Natural killer cell (primary cell): Measurements from ENCODE around the gene LYPD6B. TPM values are rescaled to one million over a fixed set of nuclear protein-coding genes. Genes with fewer than 3 reads are reported as not detected.

Experiments used
- ATAC-seq, 3 donors: fragments of 150-1000 bp in 2 of 3; fragments of 200-7000 bp in 1 of 3; cut with Tn5 transposase; 1 replicate in 1 of 3; 2 replicates in 2 of 3; pipeline ENCODE4 v1.10.0; 2021; ENCODE audit warnings: mild to moderate bottlenecking in 2 of 3, moderate library complexity in 2 of 3
- DNase-seq, 2 donors: peaks; one replicate each; pipeline versions ENCODE4 v3.0.0 to v3.0.0-alpha.2; 2013 to 2021; ENCODE audit warnings: mixed read lengths in 1 of 2
- H3K27ac ChIP-seq: one replicate; pipeline ENCODE4 v1.5.1; 2013; ENCODE audit warnings: mild to moderate bottlenecking, low read length
- H3K27me3 ChIP-seq: one replicate; pipeline ENCODE4 v1.6.1; 2013; ENCODE audit warnings: low read length; ENCODE audit not compliant: control insufficient read depth, insufficient read depth
- H3K36me3 ChIP-seq: one replicate; pipeline ENCODE4 v1.6.1; 2013; ENCODE audit warnings: low read length; ENCODE audit not compliant: control insufficient read depth, insufficient read depth
- H3K4me1 ChIP-seq: one replicate; pipeline ENCODE4 v1.6.1; 2013; ENCODE audit warnings: low read length; ENCODE audit not compliant: control insufficient read depth, insufficient read depth
- H3K4me3 ChIP-seq: one replicate; pipeline ENCODE4 v1.5.1; 2013; ENCODE audit warnings: low read length
- H3K9me3 ChIP-seq: one replicate; pipeline ENCODE4 v1.6.1; 2013; ENCODE audit warnings: low read length; ENCODE audit not compliant: control insufficient read depth, insufficient read depth
- H3K27ac Mint-ChIP-seq, 2 donors: one replicate each; pipeline ENCODE4 v1.8.0; 2022; ENCODE audit warnings: mild to moderate bottlenecking in 2 of 2, mixed read lengths in 2 of 2, moderate library complexity in 1 of 2
- H3K27me3 Mint-ChIP-seq, 2 donors: one replicate each; pipeline ENCODE4 v1.8.0; 2022; ENCODE audit warnings: low read depth in 2 of 2, mixed read lengths in 2 of 2
- H3K36me3 Mint-ChIP-seq: one replicate; pipeline ENCODE4 v1.8.0; 2022; ENCODE audit warnings: mixed read lengths
- H3K4me1 Mint-ChIP-seq, 2 donors: one replicate each; pipeline ENCODE4 v1.8.0; 2022; ENCODE audit warnings: mixed read lengths in 2 of 2
- H3K4me3 Mint-ChIP-seq: one replicate; pipeline ENCODE4 v1.8.0; 2022; ENCODE audit warnings: mild to moderate bottlenecking, moderate library complexity, mixed read lengths
- H3K9me3 Mint-ChIP-seq, 2 donors: one replicate each; pipeline ENCODE4 v1.8.0; 2022; ENCODE audit warnings: mixed read lengths in 2 of 2
- WGBS: methylation state at CpG from one replicate; pipeline ENCODE4 v1.1.7; 2013; ENCODE audit warnings: missing lambda C conversion rate; ENCODE audit not compliant: insufficient coverage; 5-methylcytosine and 5-hydroxymethylcytosine counted together
- intact Hi-C: fragments of 100-400 bp; cut with micrococcal nuclease; formaldehyde crosslinking; loops from one replicate; pipeline ENCODE4 v1.14.2; 2022
- total RNA-seq, 4 donors: library from RNA; stranded (reverse); fragments of 120-200 nt in 1 of 4; gene quantifications; one replicate each; pipeline versions ENCODE4 v1.2.3 to v1.2.4, GENCODE V29; 2013 to 2022
- TF ChIP-seq, protein P1 (sequence below): fragments of 200-600 bp; IDR thresholded peaks from one replicate; pipeline ENCODE4 v1.8.0; 2022; ENCODE audit warnings: antibody characterized with exemption

Gene LYPD6B
- total RNA-seq, 3 donors from 2014 or later (not counting 1 experiment from before 2014, with no cell fraction given) = not detected

DNA sequence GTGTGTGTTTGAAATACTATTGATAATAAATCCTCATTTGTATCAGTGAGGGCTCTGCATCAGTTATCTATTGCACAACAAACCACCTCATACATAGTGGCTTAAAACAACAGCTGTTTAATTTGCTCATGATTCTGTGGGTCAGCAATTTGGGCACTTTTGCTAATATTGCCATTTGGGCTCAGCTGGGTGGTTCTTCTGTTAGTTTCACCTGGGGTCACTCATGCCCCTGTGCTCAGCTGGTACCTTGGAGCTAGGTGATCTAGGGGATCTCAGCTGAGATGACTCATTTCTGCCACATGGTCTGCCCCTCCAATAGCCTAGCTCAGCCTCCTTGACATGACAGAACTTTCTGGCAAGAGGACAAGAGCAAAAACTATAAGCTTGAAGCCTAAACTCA lies 126.3 kb downstream of the LYPD6B start:
- Histone ChIP-seq H3K9me3 (no peaks in the 10 kb centered on the region), H3K36me3 (no peaks in the 10 kb centered on the region), H3K4me3 (no peak overlapping the region), H3K27me3 (no peaks in the 10 kb centered on the region), H3K4me1 (no peaks in the 10 kb centered on the region), H3K27ac (no peak overlapping the region)
- TF ChIP-seq, protein P1, sequence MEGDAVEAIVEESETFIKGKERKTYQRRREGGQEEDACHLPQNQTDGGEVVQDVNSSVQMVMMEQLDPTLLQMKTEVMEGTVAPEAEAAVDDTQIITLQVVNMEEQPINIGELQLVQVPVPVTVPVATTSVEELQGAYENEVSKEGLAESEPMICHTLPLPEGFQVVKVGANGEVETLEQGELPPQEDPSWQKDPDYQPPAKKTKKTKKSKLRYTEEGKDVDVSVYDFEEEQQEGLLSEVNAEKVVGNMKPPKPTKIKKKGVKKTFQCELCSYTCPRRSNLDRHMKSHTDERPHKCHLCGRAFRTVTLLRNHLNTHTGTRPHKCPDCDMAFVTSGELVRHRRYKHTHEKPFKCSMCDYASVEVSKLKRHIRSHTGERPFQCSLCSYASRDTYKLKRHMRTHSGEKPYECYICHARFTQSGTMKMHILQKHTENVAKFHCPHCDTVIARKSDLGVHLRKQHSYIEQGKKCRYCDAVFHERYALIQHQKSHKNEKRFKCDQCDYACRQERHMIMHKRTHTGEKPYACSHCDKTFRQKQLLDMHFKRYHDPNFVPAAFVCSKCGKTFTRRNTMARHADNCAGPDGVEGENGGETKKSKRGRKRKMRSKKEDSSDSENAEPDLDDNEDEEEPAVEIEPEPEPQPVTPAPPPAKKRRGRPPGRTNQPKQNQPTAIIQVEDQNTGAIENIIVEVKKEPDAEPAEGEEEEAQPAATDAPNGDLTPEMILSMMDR = no peak
- peaks cover 4 to 9% of the 10 kb centered on the region in 2 donors for H3K27me3 Mint-ChIP-seq
- no peaks in the 10 kb centered on the region for H3K36me3 Mint-ChIP-seq
- no peak overlapping the region for H3K27ac Mint-ChIP-seq
- no peak overlapping the region for H3K4me3 Mint-ChIP-seq
- no peaks in the 10 kb centered on the region for H3K4me1 Mint-ChIP-seq
- no peak for ATAC-seq
- peaks cover 0 to 2% of the 10 kb centered on the region in 2 donors for H3K9me3 Mint-ChIP-seq
- intact Hi-C loops = no loop called here
- no peak for DNase-seq

DNA sequence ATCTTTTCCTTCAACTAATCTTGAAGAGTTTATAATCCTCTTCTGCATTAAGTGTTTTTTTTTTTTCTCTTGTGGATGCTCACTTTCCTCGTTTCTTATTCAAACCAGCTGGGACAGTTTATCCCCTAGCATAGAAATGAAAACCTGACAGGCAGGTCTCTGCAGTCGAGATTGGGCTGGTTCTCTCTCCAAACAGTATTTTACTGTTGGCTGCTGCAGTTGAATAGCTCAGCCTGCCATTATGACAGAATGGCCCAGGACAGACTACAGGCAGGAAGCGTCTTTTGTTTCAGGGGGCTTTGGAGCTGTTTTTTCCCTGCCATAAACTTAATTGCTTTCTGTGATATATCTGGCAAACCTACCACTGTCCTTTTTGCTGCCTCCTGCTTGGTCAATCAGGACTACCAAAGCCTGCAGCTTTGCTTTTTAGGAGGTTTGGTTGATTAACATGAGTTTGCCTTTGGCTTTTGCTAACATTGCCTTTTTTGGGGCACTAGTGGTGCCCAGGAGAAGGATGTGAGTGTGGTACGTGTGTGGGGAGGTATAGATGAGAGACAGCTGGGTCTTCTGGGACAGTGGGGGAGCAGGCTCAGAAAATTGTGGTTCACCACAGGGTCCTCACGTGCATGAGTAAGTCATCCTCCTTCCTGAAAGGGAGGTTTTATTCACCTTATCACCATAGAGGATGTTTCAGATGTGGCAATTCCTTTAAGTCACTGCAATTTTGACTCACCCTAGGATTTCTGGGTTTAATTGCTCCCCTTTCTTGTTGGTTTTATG lies 128.7 kb downstream of the LYPD6B start:
- Histone ChIP-seq H3K4me3 (no peak overlapping the region), H3K9me3 (no peaks in the 10 kb centered on the region), H3K27ac (no peak overlapping the region), H3K36me3 (no peaks in the 10 kb centered on the region), H3K4me1 (no peaks in the 10 kb centered on the region), H3K27me3 (no peaks in the 10 kb centered on the region)
- ATAC-seq (no peak), DNase-seq (peak in 1 of 2 donors; percentile 59)
- Mint-ChIP-seq H3K4me1 (no peaks in the 10 kb centered on the region), H3K27ac (no peak overlapping the region), H3K36me3 (no peaks in the 10 kb centered on the region), H3K27me3 (peaks cover 0 to 7% of the 10 kb centered on the region in 2 donors), H3K4me3 (no peak overlapping the region), H3K9me3 (peaks cover 4 to 5% of the 10 kb centered on the region in 2 donors)
- TF ChIP-seq, protein P1 = no peak
- intact Hi-C loops = no loop called here
- 49% methylated on average over 5 of the region's 5 CpGs for WGBS

DNA sequence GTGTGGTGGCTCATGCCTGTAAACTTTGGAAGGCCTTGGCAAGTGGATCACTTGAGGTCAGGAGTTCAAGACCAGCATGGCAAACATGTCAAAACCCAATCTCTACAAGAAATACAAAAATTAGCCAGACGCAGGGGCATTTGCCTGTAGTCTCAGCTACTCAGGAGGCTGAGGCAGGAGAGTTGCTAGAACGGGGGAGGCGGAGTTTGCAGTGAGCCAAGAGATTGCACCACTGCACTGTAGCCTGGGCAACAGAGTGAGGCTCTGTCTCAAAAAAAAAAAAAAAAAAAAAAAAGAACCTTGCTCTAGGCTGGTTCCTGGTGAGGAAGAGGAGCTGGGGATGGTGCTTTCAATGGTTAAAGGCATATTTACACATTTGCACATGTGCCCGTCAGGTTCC lies 129.4 kb downstream of the LYPD6B start:
- ATAC-seq (no peak), DNase-seq (no peak)
- Mint-ChIP-seq H3K4me3 (no peak overlapping the region), H3K4me1 (no peaks in the 10 kb centered on the region), H3K9me3 (peaks cover 4 to 5% of the 10 kb centered on the region in 2 donors), H3K27ac (no peak overlapping the region), H3K27me3 (peaks cover 0 to 7% of the 10 kb centered on the region in 2 donors), H3K36me3 (no peaks in the 10 kb centered on the region)
- Histone ChIP-seq H3K36me3 (no peaks in the 10 kb centered on the region), H3K4me3 (no peak overlapping the region), H3K4me1 (no peaks in the 10 kb centered on the region), H3K9me3 (no peaks in the 10 kb centered on the region), H3K27me3 (no peaks in the 10 kb centered on the region), H3K27ac (no peak overlapping the region)
- WGBS = 89% methylated on average over 4 of the region's 4 CpGs
- TF ChIP-seq, protein P1 = no peak
- intact Hi-C loops = no loop called here

DNA sequence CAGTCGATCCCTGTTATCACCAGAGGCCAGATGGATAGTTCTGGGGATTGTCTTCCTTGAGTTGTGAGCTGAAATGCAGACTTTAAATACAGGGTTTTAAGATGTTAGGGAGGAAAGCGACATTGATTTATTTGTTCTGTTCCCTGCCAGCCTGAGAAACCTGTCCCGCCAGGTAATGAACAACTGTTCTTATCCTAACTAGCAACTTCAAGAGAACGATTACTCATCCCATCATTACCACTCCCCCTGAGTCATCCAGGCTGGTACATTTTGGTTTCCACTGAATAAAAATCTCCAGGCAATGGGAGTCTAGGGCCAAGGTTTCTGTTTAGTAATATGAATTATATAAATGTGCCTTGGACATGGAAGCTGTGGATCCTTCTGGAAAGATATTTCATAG lies 131.2 kb downstream of the LYPD6B start:
- Mint-ChIP-seq H3K4me1 (no peaks in the 10 kb centered on the region), H3K36me3 (no peaks in the 10 kb centered on the region), H3K27ac (no peak overlapping the region), H3K9me3 (peaks cover 4 to 5% of the 10 kb centered on the region in 2 donors), H3K27me3 (peaks cover 0 to 3% of the 10 kb centered on the region in 2 donors), H3K4me3 (no peak overlapping the region)
- no peaks in the 10 kb centered on the region for H3K27me3 ChIP-seq
- no peaks in the 10 kb centered on the region for H3K36me3 ChIP-seq
- H3K9me3 ChIP-seq = no peaks in the 10 kb centered on the region
- H3K27ac ChIP-seq = no peak overlapping the region
- H3K4me3 ChIP-seq = no peak overlapping the region
- no peaks in the 10 kb centered on the region for H3K4me1 ChIP-seq
- DNase-seq (no peak), ATAC-seq (no peak)
- intact Hi-C loops = no loop called here
- TF ChIP-seq, protein P1 = no peak
- 84% methylated on average over 4 of the region's 4 CpGs for WGBS
